ENCODE measurements around the gene PRSS16.

The PRSS16 gene

GRCh38 chr6:27288136-27289044 is 40.9 kb downstream of the PRSS16 start:
- DNase-seq, result no peak

- DNase-seq, result no peak
Observed at GRCh38 chr6:27290065-27290849, 42.8 kb downstream of the PRSS16 start.

GRCh38 chr6:27290850-27291208 is 43.3 kb downstream of the PRSS16 start:
- no peak for DNase-seq

- DNase-seq, result no peak
Observed at GRCh38 chr6:27293436-27294098, 46.1 kb downstream of the PRSS16 start.

GRCh38 chr6:27294409-27294808 is 46.9 kb downstream of the PRSS16 start:
- DNase-seq, result no peak

GRCh38 chr6:27295301-27296079 is 48.0 kb downstream of the PRSS16 start:
- no peak for DNase-seq

GRCh38 chr6:27296106-27296783 is 48.7 kb downstream of the PRSS16 start:
- DNase-seq, result no peak

- no peak for DNase-seq
Observed at GRCh38 chr6:27297484-27297856, 50.0 kb downstream of the PRSS16 start.

- no peak for DNase-seq
Observed at GRCh38 chr6:27297857-27298730, 50.6 kb downstream of the PRSS16 start.

GRCh38 chr6:27303613-27304272 is 56.2 kb downstream of the PRSS16 start:
- no peak for DNase-seq

All from NCI-H1092 (cell line).